GM21529 (cell line): ENCODE results near the gene B4GALT4.

Experiments used
- ATAC-seq: cut with Tn5 transposase; IDR thresholded peaks from one replicate; pipeline ENCODE4 v1.9.1; 2021; ENCODE audit not compliant: unreplicated experiment

B4GALT4 gene

DNA sequence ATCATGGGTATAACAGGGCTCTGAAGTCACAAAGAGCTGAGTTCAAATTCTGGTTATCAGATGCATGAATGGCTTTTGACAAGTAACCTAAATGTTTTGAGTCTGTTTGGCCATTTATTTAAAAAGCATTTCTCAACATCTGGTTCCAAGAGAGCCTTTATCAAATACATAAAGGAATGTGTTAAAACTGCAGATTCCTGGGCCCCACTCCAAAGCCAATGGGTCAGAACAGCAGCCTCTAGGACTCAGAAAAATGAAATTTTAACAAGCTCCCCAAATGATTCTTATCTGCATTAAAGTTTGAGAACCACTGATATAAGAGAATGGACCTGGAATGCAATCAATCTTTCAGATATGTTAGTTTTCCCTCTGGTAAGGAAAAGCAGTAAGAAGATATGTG lies 3.4 kb downstream of the B4GALT4 start:
- ATAC-seq = no peak

DNA sequence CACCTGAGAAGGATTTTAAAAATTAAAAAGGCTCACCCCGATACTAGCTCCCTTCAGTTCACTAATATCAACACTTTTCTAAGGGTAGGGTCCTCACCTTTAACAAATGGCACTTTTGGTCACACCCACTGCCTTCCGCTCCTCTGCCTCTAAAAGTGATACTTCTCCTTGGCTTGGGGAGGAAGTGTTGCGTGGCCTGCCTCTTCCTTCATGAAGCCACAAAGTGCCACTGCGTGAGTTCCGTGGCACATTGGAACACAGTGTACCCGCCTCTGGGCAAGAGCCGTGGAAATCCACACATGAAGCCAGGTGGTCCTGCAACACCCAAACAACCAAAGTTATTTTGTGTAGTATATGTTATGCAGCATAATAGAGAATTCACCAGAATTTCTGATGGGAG lies 3.9 kb downstream of the B4GALT4 start:
- no peak for ATAC-seq

DNA sequence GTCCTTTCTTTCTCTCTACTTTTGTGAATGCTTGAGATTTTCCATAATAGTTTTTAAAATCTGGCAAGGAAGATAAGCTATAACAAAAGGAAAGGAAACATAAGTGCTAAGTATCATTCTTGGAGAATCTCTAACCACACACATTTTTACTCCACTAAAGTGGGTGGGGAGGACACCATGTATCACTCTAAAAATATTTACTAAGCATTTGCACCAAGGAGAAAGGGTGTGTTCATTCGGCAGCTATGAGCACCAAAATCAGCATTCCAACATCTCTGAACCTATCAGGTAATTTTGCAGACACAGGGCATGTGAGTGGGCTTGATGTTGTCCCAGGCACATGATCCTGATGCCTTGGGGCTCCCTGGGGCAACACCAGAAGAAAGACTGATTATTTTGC lies 5.5 kb downstream of the B4GALT4 start:
- ATAC-seq = no peak

DNA sequence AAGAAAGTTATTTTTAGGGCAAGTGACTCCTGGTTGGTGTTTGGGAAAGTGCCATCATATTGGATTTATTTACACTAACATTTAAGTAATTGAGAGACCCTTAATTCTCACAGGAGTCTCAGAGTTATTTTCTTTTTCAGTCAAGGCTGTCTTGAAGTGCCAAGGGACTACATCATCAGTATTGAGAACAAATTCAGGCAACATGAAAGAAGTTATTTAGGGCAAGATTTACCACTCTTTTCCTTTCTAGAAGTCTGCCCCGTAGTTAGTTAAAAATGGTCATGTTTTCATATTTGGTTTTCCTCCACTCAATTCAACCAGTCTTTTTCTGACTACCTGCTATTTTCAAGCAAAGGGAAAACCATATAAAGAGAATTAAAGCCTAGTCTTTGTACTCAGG lies 6.1 kb downstream of the B4GALT4 start:
- no peak for ATAC-seq

DNA sequence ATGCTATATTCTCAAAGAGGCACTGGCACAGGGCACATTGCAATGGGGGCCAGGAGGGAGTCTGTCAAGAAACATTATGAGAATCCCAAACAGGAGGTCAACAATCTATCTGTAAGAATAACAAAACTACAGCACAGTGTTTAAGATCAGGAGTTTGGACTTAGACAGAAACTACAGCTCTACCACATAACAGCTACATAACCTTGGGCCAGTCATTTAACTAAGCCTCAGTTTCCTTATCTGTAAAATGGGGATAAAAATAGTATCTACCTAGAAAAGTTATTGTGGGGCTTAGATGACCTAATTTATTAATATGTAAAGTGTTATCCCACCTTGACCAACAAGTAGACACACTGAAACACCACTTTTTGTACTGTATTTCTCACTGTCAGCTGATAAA lies 9.9 kb downstream of the B4GALT4 start:
- ATAC-seq = no peak

DNA sequence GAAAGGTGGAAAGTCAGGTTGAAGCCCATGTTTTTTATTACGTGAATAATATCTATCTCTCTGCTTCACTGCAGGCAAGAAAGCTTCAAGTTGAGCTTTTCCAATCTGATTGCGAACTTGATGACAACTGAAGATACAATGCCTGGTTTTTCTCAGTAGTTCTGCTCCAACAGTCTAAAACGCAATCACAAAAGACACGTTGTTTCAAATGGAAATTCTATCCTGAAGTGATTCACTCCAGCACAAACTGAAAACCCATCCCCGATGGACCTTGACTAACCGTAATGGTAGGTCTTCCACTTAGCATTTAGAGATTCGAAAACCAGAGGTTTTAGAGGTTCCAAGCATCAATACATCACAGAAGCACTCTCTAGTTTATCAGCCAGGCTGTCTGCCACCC lies 10.6 kb downstream of the B4GALT4 start:
- no peak for ATAC-seq

DNA sequence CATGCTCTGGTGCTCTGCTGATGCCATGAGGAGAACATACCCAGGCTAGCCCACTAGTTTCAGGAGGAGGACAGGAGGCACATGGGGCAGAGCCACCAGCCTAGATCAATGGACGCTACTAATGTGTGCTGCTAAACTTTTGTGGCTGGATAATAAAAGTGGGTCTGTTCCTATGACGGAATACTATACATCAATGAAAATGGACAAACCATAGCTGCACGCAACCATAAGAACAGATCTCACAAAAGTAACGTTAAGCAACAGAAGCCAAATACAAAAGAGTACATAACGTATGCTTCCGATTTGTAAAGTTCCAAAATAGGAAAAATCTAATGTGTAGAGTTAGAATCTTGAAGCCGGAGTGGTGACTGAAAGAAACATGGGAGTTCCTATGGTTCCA lies 11.5 kb downstream of the B4GALT4 start:
- ATAC-seq = no peak

DNA sequence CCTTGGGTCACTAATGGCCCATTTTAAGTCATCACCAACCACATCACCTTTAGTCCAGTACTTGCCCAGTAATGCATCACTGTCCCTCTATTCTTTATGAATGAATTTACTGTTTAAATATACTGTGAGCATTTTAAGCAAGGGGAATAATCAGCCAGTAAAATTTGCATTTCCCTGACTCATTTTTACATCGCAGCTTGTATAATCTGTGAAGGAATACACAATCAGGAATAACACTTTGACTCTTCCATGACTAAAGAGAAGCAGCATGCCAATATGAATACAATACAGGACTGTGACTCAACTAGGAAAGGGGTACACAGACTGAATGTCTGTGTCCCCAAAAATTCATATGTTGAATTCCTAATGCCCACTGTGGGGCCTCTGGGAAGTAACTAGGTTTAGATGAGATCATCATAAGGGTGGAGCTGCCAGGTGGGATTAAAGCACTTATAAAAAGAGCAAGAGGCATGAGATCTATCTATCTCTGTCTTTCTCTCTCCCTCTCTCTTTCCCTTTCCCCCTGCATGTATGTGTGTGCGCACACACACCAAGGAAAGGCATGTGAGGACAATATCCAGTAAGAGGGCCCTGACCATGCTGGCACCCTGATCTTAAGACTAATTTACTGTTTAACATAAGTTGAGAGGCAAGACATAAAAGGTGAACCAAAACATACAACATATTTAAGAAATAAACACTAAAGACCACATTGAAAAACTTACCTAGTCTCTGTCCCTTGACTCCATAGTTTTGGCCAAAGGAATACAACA lies 12.1 kb downstream of the B4GALT4 start:
- ATAC-seq = no peak

DNA sequence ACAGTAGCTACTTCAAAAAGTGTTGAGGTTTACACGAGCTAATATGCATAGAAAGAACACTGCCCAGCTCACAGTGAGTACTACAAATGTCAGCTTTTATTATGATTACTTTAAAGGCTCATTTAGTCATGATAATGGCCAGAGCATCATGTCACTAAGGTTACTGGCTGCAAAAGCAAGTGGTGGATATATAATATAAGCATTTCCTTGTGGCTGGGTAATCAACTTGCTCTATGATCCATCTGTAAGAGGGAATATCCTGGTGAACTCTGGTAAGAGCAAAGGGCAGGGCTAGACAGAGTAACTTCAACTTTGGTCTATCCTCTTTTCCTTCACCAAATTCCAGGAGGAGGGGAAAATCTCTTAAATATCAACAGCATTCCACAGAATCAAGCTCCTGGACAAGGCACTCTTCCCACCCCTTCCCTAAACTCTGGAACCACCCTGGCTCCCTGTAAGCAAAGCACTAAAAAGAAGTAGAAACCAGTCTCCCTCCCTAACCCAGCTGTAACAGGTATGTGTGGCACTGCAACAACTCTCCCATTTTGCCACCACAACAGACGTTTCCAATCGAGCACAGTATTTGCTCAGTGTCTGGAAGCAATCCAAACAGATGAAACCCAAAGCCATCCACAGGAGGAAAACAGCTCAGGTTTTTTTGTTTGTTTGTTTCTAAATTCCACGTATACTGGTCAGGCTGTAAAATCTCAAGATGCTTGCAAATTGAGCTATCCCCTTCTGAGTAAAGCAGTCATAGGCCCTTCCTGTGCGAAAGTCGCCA lies 13.4 kb downstream of the B4GALT4 start:
- no peak for ATAC-seq

DNA sequence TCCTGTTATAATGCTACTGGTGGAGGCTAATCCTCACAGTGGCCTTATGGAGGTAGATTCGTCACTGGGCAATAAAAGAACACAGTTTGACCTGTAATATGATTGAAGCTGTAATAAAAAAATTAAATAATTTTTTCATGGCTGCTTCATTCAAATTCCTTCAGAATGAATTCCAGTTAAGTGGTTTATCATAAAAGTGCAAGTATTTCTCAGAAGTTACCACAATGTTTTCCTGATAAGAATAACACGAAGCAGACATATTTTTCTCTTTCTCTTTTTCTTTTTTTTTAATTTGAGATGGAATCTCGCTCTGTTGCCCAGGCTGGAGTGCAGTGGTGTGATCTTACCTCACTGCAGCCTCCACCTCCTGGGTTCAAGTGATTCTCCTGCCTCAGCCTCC lies 15.6 kb downstream of the B4GALT4 start:
- no peak for ATAC-seq

DNA sequence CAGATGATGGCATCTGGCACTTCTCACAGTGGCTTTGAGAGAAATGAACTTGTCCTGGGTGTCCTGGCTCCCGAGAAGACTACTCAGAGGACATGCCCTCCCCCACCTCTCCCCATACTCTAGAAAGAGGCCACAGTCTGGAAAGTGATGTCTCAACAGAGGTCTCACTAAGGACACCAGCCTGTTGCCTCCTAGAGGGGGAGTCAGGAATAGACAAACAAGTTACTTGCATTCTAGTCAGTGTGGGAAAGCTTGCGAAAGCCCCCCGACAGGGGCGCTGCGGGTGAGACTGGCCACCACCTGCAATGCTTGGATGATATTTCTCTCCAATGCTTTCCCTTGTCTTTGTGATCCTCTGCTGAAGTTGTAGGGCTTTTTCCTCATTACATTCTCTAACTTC lies 17.2 kb downstream of the B4GALT4 start:
- no peak for ATAC-seq

DNA sequence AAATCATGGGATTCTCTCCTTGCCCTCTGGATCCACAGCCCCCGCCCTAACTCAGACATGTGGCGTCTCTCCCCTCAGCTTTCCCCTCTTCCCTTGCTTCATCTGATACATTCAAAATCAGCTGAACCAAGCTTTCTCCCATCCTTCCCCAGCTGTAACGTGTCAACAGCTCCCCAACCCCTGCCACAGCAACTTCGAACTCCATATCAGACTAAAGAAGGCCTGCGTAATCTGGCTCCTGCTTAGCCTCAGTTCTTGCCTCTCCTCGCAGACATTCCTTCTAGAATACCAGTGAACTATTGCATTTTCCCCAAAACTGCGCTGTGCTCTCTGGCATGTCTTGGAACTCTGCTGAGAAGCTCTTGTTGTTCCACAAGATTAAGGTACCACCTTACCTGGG lies 18.3 kb downstream of the B4GALT4 start:
- ATAC-seq = no peak

DNA sequence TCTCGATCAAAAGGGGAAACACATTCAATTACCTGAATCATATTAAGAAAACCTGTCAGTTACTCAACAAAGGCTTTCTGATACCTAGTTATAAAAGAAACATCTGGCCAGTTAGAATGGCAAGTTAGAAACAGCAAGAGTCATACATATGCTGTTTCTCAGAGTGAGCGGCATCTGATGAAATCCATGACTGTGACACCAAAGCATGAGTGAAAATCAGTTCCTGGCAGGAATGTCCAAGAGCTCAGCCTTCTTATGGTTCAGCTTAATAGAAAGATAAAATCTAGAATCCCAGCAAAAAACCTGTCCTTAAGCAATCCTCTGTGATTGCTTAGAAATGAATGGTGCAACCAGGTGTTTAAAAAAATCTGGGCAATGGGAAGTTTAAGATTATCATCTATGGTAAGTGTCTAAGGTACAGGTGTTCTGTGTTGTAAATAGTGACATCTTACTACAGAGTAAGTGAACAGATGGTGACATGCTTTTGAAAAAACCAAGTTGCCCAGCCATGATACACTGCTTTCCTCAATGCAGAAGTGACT lies 18.8 kb downstream of the B4GALT4 start:
- ATAC-seq = no peak

DNA sequence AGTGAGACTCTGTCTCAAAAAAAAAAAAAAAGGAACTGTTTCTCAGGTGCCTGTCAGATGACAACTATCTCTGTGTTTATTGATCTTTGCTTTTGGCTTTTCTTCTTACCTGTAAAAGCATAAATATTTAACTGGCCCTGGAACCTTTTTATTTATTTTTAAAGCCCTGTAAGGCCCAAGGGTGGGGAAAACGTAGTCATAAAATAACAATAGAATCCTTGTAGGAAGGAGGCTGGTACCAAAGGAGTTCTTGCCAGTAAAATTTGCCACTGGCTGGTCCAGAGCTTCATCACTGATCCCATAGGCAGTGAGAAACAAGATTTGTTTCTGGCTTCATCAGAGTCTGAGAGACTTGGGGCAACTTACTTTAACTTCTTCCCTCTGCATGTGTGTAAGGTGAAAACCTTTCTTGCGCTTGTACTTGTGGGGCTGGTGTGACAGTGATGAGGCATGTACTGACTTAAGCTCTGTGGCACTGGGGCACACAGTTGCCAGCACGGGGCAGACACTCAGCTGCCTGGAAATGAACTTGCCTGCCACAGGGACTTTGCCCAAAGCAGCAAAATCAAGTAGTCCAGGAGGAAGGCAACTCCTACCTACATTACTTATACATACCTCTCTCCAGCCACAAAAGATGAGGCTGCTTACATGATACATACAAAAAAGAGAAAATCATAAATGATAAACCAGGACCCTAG lies 19.6 kb downstream of the B4GALT4 start:
- no peak for ATAC-seq

DNA sequence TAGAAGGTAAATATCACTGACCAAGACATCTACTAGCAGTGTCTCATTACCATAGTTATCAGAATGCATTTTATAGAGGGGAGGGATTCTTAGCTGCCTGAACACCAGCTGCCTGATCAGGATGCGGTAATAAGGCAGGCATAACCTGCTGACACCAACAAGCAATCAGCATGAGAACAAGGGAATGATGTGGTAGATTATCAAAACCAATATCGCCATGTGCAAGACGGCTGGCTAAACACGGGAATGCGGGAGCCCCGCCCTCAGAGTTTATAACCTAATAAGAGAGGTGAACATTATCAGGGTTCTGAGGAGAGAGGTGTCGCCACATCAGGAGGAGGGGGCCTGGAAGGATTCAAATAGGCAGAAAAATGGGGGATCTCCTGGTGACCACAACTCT lies 20.5 kb downstream of the B4GALT4 start:
- no peak for ATAC-seq

DNA sequence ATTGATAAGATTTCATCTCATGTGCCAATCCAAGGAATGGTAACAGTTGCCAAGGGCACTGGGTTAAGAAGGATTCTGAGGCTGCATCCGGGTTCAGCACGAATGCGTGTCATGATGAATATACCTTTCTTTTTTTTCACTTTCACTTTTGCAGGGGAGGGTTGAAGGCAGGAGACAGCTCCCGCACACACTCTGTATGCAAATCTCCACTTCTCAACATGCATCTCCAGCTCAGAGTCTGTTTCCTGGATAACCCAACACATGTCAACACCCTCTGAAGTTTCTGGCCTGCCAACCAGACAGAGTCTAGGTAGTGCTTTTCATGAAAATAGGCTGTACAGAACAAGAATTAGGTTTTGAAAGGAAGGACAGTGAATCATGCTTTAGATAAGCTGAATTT lies 21.6 kb downstream of the B4GALT4 start:
- ATAC-seq = peak; percentile 98

DNA sequence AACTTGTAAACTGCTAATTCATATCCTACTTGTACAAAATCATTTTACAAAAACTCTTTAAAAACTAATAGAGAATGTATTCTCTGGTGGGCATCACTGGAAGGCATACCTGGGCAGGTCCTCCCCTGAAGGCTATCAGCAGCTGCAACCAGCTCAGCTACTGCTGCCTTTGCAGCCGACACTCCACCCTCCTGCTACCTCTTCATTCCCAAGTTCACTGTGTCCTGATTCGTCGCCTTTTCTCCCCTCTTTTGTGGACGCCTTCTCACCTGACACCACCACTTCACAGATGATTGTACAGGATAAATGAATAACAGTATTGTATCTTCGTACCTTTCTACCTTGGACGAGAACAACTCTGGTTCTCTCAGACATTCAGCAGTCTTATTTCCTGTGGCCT lies 28.9 kb downstream of the B4GALT4 start:
- no peak for ATAC-seq

DNA sequence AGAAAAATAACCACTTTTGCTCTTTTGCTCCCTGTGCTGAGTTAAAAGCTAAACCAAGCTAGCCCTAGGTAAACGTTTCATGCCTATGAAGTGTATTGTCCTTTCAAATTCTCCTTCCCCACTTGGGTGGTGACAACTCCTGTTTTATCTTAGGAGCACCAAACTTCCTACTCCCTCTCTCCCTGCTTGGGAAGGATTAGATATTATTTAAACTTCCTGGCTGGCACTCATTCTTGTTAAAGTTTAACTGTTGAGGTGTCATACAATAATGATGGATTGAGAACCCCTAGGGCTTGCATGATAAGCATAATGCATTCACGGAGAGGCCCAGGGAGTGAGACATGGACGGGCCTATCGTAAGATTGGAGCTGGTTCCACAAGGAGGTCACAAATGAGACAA lies 29.5 kb downstream of the B4GALT4 start:
- ATAC-seq = no peak

DNA sequence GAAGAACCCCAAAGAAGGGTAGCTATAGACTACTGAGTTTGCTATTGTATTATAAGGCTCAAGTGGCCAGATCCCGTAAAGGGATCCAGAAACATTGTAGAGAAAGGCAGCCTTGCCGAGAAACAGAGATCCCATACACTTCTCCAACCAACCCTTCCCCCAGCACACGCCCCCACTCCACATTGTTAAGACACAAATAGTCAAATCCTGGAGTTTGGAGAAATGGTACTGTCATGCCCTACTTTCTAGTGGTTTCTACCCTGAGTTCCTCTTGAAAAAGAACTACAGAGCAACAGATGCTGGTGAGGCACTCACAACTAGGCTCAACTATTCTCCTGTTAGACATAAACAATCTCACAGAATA lies 33.2 kb downstream of the B4GALT4 start:
- no peak for ATAC-seq

DNA sequence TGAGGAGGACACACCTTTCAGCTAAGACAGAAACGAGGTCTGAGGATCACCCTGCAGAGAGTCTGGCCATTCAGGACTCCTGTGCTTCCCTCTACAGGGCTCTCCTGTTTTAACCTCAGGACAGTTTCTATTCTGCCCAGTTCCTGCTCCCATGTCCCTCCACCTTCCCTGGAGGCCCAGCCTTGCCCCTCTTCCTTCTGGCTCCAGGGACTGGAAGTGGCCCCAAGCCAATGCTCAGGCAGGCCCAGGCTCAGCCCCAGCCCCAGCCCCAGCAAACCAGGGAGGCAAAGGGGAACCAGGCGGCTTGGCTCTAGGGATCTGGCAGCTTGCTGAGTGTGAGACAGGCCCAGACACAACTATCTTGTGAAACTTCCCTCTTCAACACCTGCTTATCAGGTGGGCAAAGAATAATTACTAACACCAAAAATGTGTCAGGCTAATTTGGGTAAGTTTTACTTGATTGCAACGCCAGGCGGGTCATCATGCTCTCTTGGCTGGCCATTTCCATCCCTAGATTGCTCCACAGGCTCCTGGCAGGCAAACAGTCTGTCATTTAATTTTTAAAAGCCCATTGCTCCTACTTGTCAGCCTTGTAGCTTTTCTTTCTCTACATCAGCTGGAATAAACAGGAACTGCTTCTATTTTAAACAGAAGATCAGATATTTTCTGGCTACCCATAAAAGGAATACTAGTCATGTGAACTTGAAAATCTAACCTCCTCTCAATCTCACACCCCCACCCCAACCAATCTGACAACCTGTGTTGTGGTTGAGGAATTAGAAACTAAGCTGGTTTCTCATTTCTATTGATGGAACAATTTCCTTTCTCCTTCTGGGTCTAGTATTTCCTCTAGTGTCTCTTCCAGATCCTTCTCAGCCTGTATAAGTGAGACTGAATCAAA lies 33.8 kb downstream of the B4GALT4 start:
- ATAC-seq = no peak

DNA sequence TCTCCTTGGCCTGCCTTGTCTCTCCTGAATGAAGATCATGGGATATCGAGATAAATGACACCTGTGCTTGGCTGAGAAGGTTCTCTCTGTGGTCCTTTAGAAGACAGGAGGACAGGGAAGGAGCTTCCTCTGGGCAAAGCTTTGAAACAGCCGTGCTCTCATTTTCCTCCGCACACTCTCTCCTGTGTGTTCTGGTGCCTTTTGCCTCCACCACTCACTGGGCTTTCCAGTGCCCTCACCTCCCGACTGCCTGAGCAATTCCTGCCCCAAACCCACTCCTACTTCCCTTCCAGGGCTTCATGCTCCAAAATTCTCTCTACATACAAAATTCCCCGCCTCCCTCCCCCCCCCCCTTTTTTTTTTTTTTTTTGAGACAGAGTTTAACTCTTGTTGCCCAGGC lies 35.0 kb downstream of the B4GALT4 start:
- no peak for ATAC-seq
